NK-92 treated with Interleukin-12 subunit alpha and Interleukin-12 subunit beta, amount 100 ng/mL, for 24 hours (cell line): ENCODE data around the gene SPC24.

Source experiments
- DNase-seq: peaks from one replicate; lab custom pipeline; 2025; lab: John Stamatoyannopoulos, UW

The SPC24 gene

DNA sequence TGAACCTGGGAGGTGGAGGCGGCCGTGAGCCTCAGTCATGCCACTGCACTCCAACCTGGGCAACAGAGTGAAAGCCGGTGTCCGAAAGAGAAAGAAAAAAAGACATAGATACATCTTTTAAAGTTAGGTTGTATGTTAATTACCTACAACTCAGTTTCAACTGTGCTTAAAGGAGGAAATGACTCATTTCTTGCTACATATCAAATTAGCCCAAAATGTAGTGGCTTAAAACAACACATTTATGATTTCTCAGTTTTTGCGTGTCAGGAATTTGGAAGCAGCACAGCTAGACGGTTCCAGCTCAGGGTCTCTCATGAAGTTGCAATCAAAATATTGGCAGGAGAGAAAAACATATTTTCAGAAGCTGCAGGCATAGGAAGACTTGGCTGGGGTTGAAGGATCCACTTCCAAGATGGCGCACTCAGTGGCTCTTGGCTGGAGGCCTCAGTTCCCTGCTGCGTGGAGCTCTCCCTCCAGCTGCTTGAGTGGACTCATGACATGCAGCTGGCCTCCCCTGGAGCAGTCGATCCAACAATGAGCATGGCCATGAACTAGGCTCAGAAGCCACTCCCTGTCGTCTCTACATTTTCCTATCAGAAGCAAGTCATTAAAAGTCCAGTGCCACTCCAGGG is 59.3 kb downstream of the SPC24 start:
- DNase-seq = no peak
